Stimulated activated CD8-positive, alpha-beta memory T cell treated with anti-CD3 and anti-CD28 coated beads, Interleukin-15, amount 100 ng/mL, for 24 hours (primary cell): Measurements from ENCODE around the gene PDE6A.
"Not testable (repeated sequence)": the region's sequence is repeated elsewhere in the genome, so short reads cannot be mapped to it uniquely, and the experiment has no call there.

ENCODE experiments used
- DNase-seq: peaks from one replicate; pipeline ENCODE4 v3.0.0-alpha.2; 2020; ENCODE audit warnings: low read depth

Gene PDE6A

GRCh38 chr5:149894237-149894636 is 50.4 kb downstream of the PDE6A start:
- DNase-seq, result no peak

GRCh38 chr5:149893403-149893931 is 51.1 kb downstream of the PDE6A start:
- no peak for DNase-seq

GRCh38 chr5:149892594-149892993 is 52.0 kb downstream of the PDE6A start:
- DNase-seq, result no peak

- no peak for DNase-seq
Measured at GRCh38 chr5:149888280-149888679, 56.3 kb downstream of the PDE6A start.

GRCh38 chr5:149887622-149888183 is 56.9 kb downstream of the PDE6A start:
- no peak for DNase-seq

GRCh38 chr5:149886692-149887470 is 57.7 kb downstream of the PDE6A start:
- no peak for DNase-seq

- DNase-seq, result no peak
Measured at GRCh38 chr5:149886060-149886459, 58.5 kb downstream of the PDE6A start.

- no peak for DNase-seq
Measured at GRCh38 chr5:149885513-149885912, 59.1 kb downstream of the PDE6A start.

- no peak for DNase-seq
Measured at GRCh38 chr5:149883550-149883949, 61.0 kb downstream of the PDE6A start.

GRCh38 chr5:149882633-149883032 is 62.0 kb downstream of the PDE6A start:
- DNase-seq, result not testable (repeated sequence)

- no peak for DNase-seq
Measured at GRCh38 chr5:149881874-149882273, 62.7 kb downstream of the PDE6A start.

GRCh38 chr5:149881069-149881622 is 63.4 kb downstream of the PDE6A start:
- no peak for DNase-seq

- not testable (repeated sequence) for DNase-seq
Measured at GRCh38 chr5:149879593-149879992, 65.0 kb downstream of the PDE6A start.

- no peak for DNase-seq
Measured at GRCh38 chr5:149878371-149878770, 66.2 kb downstream of the PDE6A start.

- DNase-seq, result no peak
Measured at GRCh38 chr5:149873896-149874295, 70.7 kb downstream of the PDE6A start.

- no peak for DNase-seq
Measured at GRCh38 chr5:149872351-149873040, 72.1 kb downstream of the PDE6A start.

GRCh38 chr5:149871471-149871870 is 73.1 kb downstream of the PDE6A start:
- no peak for DNase-seq

- no peak for DNase-seq
Measured at GRCh38 chr5:149870697-149871096, 73.9 kb downstream of the PDE6A start.

GRCh38 chr5:149870232-149870631 is 74.4 kb downstream of the PDE6A start:
- DNase-seq, result no peak

GRCh38 chr5:149869411-149869821 is 75.2 kb downstream of the PDE6A start:
- no peak for DNase-seq

- no peak for DNase-seq
Measured at GRCh38 chr5:149865746-149866145, 78.8 kb downstream of the PDE6A start.

- no peak for DNase-seq
Measured at GRCh38 chr5:149863830-149864229, 80.8 kb downstream of the PDE6A start.

GRCh38 chr5:149863176-149863575 is 81.4 kb downstream of the PDE6A start:
- DNase-seq, result no peak
